Esophagus muscularis mucosa (tissue), 3 donors: ENCODE measurements around the gene ENPP3.

Experiments used
- POLR2A ChIP-seq: fragments of 450-650 bp; IDR thresholded peaks from one replicate; pipeline ENCODE4 v1.6.1; 2017; ENCODE audit warnings: antibody characterized with exemption, moderate library complexity, mild to moderate bottlenecking, low read depth
- TF ChIP-seq, protein P1 (sequence below), 3 experiments: fragments of 200-600 bp in 2 of 3; fragments of 450-650 bp in 1 of 3; sonication (generic) in 2 of 3; IDR thresholded peaks; one replicate each; pipeline ENCODE4 v1.5.1; 2017 to 2019; ENCODE audit warnings: antibody characterized with exemption in 3 of 3, mild to moderate bottlenecking in 2 of 3, moderate library complexity in 1 of 3

DNA sequence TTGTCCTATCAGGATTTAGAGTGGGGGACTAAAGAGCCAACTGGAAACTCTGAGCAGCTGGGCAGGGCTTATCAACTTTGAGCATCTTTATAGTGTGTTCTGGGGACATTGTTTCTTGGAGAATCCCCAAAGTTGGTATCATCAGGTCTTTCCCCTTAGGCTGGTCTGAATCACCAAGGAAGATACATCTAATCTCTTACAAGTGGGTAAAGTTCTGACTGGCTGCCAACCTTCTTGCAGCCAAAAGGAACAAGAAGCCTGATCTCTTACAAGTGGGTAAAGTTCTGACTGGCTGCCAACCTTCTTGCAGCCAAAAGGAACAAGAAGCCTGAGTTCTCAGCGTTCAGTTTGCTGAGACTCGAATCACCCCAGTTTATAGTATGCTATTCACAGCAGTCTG is 7.5 kb upstream of the ENPP3 start:
- TF ChIP-seq, protein P1, sequence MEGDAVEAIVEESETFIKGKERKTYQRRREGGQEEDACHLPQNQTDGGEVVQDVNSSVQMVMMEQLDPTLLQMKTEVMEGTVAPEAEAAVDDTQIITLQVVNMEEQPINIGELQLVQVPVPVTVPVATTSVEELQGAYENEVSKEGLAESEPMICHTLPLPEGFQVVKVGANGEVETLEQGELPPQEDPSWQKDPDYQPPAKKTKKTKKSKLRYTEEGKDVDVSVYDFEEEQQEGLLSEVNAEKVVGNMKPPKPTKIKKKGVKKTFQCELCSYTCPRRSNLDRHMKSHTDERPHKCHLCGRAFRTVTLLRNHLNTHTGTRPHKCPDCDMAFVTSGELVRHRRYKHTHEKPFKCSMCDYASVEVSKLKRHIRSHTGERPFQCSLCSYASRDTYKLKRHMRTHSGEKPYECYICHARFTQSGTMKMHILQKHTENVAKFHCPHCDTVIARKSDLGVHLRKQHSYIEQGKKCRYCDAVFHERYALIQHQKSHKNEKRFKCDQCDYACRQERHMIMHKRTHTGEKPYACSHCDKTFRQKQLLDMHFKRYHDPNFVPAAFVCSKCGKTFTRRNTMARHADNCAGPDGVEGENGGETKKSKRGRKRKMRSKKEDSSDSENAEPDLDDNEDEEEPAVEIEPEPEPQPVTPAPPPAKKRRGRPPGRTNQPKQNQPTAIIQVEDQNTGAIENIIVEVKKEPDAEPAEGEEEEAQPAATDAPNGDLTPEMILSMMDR (IDR thresholded peaks at IDR 0.05), result no peak
- TF ChIP-seq POLR2A, result no peak
